D721Med (cell line): ENCODE results near the gene NDUFAF4.
"Not testable (repeated sequence)": the region's sequence is repeated elsewhere in the genome, so short reads cannot be mapped to it uniquely, and the experiment has no call there.

Source experiments
- DNase-seq: peaks from one replicate; pipeline ENCODE4 v3.0.0; 2011; ENCODE audit warnings: low spot score; ENCODE audit not compliant: insufficient read length
- FAIRE-seq: peaks from 2 replicates; lab custom pipeline; 2011; peaks lifted over from hg19 to GRCh38; lab: Jason Lieb, UNC
- TF ChIP-seq, protein P1 (sequence below): IDR thresholded peaks from 2 replicates; pipeline ENCODE4 v1.5.1; 2012; ENCODE audit warnings: mild to moderate bottlenecking, control low read depth; ENCODE audit not compliant: insufficient read depth; ENCODE audit errors: missing control alignments

NDUFAF4 gene

DNA sequence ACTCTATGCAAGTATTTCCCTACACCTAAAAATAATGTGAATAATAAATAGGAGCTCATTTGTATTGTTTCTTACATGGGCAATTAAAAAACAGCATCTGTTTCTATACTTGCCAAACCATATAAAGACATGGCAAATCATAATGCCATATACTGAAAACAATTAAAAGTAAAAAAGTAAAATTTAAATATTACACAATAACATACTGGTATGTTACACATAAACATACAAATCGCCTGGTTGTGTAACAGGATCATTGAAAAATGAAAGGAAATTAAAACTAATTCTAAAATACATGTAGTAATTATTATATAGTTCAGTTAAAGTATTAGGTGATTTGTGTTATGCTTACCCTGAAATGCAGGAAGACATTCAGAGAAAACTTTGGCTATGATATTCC is 11.2 kb downstream of the NDUFAF4 start:
- TF ChIP-seq, protein P1, sequence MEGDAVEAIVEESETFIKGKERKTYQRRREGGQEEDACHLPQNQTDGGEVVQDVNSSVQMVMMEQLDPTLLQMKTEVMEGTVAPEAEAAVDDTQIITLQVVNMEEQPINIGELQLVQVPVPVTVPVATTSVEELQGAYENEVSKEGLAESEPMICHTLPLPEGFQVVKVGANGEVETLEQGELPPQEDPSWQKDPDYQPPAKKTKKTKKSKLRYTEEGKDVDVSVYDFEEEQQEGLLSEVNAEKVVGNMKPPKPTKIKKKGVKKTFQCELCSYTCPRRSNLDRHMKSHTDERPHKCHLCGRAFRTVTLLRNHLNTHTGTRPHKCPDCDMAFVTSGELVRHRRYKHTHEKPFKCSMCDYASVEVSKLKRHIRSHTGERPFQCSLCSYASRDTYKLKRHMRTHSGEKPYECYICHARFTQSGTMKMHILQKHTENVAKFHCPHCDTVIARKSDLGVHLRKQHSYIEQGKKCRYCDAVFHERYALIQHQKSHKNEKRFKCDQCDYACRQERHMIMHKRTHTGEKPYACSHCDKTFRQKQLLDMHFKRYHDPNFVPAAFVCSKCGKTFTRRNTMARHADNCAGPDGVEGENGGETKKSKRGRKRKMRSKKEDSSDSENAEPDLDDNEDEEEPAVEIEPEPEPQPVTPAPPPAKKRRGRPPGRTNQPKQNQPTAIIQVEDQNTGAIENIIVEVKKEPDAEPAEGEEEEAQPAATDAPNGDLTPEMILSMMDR = no peak
- DNase-seq (no peak), FAIRE-seq (no peak)

DNA sequence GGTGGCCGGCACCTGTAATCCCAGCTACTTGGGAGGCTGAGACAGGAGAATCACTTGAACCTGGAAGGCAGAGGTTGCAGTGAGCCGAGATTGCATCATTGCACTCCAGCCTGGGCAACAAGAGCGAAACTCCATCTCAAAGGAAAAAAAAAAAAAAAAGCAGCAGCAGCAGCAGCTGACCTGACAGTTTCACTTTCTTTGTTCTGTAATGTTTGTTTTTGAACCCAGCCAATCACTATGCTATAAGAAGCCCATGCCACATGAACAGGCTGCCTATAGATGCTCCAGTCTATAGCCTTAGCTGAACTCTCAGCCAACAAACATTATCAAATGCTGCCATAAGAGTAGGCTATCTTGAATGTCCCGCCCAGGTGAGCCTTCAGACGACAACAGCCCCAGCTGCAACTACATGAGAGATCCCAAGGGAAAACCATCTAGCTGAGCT is 12.5 kb downstream of the NDUFAF4 start:
- FAIRE-seq, DNase-seq: not testable (repeated sequence)

DNA sequence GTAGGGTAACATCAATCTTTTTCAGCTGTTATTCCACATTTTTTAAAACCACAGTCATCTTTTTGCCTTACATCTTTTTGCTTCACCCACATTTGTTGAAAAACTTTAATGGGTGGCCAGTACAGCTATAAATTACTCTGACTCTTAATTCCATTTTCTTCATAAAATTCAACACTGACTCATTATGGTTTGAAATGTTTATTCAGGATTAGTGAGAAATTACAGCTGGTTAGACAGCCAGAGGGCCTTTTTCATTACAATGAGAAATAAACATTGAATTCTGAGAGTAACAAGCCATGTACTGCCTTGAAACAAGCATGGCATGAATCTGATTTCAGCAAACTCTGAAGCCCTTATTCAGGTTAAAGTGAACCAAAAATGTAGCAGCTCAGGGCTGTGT is 19.5 kb downstream of the NDUFAF4 start:
- DNase-seq (no peak), FAIRE-seq (no peak)
- TF ChIP-seq, protein P1 = no peak

DNA sequence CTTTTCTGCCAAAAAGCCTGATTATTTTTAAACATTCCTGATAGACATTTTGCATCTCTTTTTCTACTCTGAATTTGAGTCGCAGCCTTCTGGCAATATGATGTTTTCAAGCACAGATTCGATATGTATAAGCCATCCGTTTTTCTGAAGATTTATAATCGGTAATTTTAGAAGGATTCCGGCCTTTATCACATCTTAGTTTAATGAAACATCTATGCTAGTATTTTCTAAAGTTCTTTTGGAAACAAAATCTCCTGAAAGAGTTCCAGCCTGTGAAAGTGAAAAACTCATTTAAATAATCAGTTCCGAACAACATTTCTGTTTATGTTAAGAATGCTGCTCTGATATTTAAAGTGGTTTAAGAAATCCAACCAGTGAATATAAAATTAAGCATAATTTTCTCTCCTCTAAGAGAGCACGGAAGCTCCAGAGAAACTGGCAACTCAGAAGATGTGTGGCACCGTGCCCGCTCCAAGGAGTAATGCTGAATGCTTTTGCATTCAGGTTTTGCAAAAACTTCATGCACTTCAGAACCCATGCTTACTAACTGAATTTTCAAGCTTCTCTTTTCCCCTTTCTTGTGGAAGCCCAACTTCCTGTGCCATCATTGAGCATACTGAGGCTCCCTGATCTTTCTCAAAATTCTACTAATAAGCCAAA is 20.7 kb downstream of the NDUFAF4 start:
- TF ChIP-seq, protein P1 = no peak
- FAIRE-seq (no peak), DNase-seq (no peak)

DNA sequence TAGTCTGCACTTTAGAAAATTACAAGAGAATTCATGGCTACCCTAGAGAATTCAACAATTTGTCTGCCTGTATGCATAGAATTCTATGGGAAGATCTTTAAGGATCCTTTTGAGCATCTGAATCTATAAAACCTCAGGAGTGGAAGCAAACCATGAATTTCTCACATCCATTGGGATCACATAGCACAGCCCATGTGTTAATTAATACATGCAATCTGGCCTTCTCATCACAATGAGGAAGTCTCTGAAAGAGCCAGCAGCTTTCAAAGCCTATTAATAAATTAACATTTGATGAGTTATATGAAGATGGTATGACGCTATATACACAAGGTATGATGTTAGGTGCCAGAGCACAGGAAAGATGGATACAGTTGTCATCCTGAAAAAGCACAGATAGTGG is 24.7 kb downstream of the NDUFAF4 start:
- no peak for DNase-seq
- FAIRE-seq = no peak
- TF ChIP-seq, protein P1 = no peak

DNA sequence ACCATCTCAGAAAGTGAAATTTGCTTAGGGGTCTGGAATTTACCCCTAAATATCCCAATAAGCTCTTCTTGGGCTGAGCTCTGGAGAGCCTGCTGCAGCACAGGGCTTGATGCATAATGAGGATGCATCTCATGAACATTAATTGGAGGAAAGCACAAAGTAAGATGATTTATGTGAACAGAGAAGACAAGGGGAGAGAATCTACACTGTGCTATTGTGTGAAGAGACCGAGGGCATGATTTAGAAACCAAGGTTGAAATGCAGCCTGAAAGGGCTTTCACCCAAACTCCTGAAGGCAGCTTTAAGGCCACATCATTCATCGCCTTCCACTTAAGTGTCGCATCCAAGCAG is 32.7 kb downstream of the NDUFAF4 start:
- no peak for DNase-seq
- FAIRE-seq = no peak
- TF ChIP-seq, protein P1 = no peak

DNA sequence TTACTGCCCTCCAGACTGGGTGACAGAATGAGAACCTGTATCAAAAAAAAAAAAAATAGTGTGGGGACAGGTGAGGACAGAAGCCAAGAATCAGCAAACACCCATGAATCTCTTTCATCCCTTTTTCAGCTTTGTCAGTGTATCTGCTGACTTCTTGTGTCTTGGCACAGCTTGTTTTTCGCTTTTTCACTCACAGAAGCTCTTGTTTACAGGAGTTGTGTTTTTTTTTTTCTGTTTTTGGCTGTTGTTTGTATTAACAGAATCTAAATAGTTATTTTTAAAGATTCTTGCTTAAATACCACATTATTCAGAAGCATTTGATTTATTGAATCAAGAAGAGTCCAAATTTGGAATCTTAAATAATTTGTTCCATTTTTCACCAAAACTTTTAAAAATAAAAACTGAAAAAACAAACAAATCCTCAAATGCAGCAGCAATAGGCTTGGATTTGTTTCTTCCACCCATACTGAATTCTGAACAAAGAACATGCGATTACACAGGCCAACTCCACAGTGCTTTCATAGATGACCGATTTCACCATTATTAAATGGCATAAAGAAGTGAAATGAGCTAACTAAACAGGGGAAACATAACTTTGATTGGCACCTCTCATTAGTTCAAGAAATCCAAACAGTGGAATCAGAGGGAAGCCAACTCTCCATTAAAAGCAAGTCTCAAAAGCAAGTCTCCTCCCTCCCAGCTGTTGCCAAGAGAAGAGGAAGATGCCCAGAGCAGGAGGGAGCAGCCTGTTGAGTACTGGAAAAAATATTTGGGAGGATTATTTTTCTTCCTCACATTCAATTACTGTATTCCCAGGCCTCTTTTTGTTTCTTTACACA is 33.3 kb downstream of the NDUFAF4 start:
- DNase-seq = no peak
- TF ChIP-seq, protein P1 = no peak
- no peak for FAIRE-seq
